HG03342 (cell line): ENCODE measurements around the gene ZNF442.
"Not testable (repeated sequence)": the region's sequence is repeated elsewhere in the genome, so short reads cannot be mapped to it uniquely, and the experiment has no call there.

Experiments
- ATAC-seq: cut with Tn5 transposase; IDR thresholded peaks from one replicate; pipeline ENCODE4 v1.9.1; 2021; ENCODE audit warnings: mild to moderate bottlenecking, moderate library complexity; ENCODE audit not compliant: unreplicated experiment

ZNF442 gene

GRCh38 chr19:12331211-12331941 is 34.1 kb downstream of the ZNF442 start:
- ATAC-seq, result peak; percentile 41

- no peak for ATAC-seq
Observed at GRCh38 chr19:12330340-12330739, 35.1 kb downstream of the ZNF442 start.

GRCh38 chr19:12325690-12326089 is 39.8 kb downstream of the ZNF442 start:
- ATAC-seq, result no peak

GRCh38 chr19:12318782-12319413 is 46.6 kb downstream of the ZNF442 start:
- ATAC-seq, result no peak

GRCh38 chr19:12314553-12314952 is 50.9 kb downstream of the ZNF442 start:
- no peak for ATAC-seq

- ATAC-seq, result not testable (repeated sequence)
Observed at GRCh38 chr19:12308891-12309290, 56.6 kb downstream of the ZNF442 start.
